T-helper 1 cell (primary cell): ENCODE results near the gene TDRD3.
"Not testable (repeated sequence)": the region's sequence is repeated elsewhere in the genome, so short reads cannot be mapped to it uniquely, and the experiment has no call there.

Experiments
- DNase-seq, 5 donors: peaks; one replicate each; pipeline ENCODE4 v3.0.0-alpha.2; 2012 to 2020
- total RNA-seq, 4 donors: gene quantifications; one replicate each; lab custom pipeline; 2026; lab: John Stamatoyannopoulos, UW

The TDRD3 gene
- 37.8 to 59.2 (median 45.5) reads per million in 4 donors for total RNA-seq

GRCh38 chr13:60396783-60397703 is at the start of gene TDRD3:
Gene TDRD3, plus strand, starts transcription at chr13:60397220. Its CDS starts 145 bp downstream, at chr13:60397365.
- peak; percentile 60 to 88 (median 67) for DNase-seq

- DNase-seq: no peak
Measured at GRCh38 chr13:60347690-60348089, 49.3 kb upstream of the TDRD3 start.

- no peak for DNase-seq
Measured at GRCh38 chr13:60348097-60348496, 48.9 kb upstream of the TDRD3 start.

- no peak for DNase-seq
Measured at GRCh38 chr13:60351326-60351725, 45.7 kb upstream of the TDRD3 start.

- no peak for DNase-seq
Measured at GRCh38 chr13:60351855-60352615, 45.0 kb upstream of the TDRD3 start.

- DNase-seq: no peak
Measured at GRCh38 chr13:60352644-60353043, 44.4 kb upstream of the TDRD3 start.

GRCh38 chr13:60355056-60355455 is 42.0 kb upstream of the TDRD3 start:
- DNase-seq: no peak

GRCh38 chr13:60356970-60357369 is 40.0 kb upstream of the TDRD3 start:
- no peak for DNase-seq

GRCh38 chr13:60358453-60358852 is 38.6 kb upstream of the TDRD3 start:
- DNase-seq: no peak

- DNase-seq: no peak
Measured at GRCh38 chr13:60363288-60363687, 33.7 kb upstream of the TDRD3 start.

- DNase-seq: no peak
Measured at GRCh38 chr13:60369242-60369641, 27.8 kb upstream of the TDRD3 start.

GRCh38 chr13:60370343-60370742 is 26.7 kb upstream of the TDRD3 start:
- DNase-seq: peak in 1 of 5 donors; percentile 1

- DNase-seq: no peak
Measured at GRCh38 chr13:60372141-60372540, 24.9 kb upstream of the TDRD3 start.

GRCh38 chr13:60379282-60379681 is 17.7 kb upstream of the TDRD3 start:
- DNase-seq: not testable (repeated sequence)

GRCh38 chr13:60379837-60380565 is 17.0 kb upstream of the TDRD3 start:
- no peak for DNase-seq

- DNase-seq: no peak
Measured at GRCh38 chr13:60384911-60385310, 12.1 kb upstream of the TDRD3 start.

- no peak for DNase-seq
Measured at GRCh38 chr13:60386250-60386649, 10.8 kb upstream of the TDRD3 start.

GRCh38 chr13:60392131-60392530 is 4.9 kb upstream of the TDRD3 start:
- DNase-seq: no peak

GRCh38 chr13:60395971-60396782 is 843 bp upstream of the TDRD3 start:
- peak; percentile 75 to 95 (median 78) for DNase-seq

- peak in 3 of 5 donors; percentile 10 to 58 (median 18) for DNase-seq
Measured at GRCh38 chr13:60397704-60398378, 821 bp downstream of the TDRD3 start.

- DNase-seq: no peak
Measured at GRCh38 chr13:60398379-60398891, 1.4 kb downstream of the TDRD3 start.
